ENCODE results near the gene ACBD3.

The ACBD3 gene

GRCh38 chr1:226135709-226136108 is 50.8 kb downstream of the ACBD3 start:
- Histone ChIP-seq H3K27me3 (ENCODE audit: insufficient read depth, low read length) (no peaks in the 10 kb centered on the region), H3K14ac (ENCODE audit: low read length) (no peak overlapping the region), H3K4me1 (ENCODE audit: control insufficient read depth in 1 of 2, insufficient read depth in 2 of 2, low read length in 2 of 2) (peaks cover 6 to 9% of the 10 kb centered on the region in 2 experiments), H4K12ac (ENCODE audit: low read depth, low read length) (no peak overlapping the region), H2AK5ac (ENCODE audit: low read length) (no peak overlapping the region), H4K8ac (ENCODE audit: low read depth, low read length) (no peak overlapping the region), H3K4me2 (ENCODE audit: low read length) (no peak overlapping the region), H2BK12ac (ENCODE audit: low read length) (no peak overlapping the region), H3K23ac (ENCODE audit: low read length) (no peak overlapping the region), H2BK5ac (ENCODE audit: low read depth, low read length, poor library complexity) (no peak overlapping the region), H2AFZ (ENCODE audit: insufficient read depth, low read length, poor library complexity) (no peak overlapping the region), H3K9ac (ENCODE audit: low read length) (no peak overlapping the region), H3K27ac (ENCODE audit: low read depth, low read length) (no peak overlapping the region), H3K4ac (ENCODE audit: low read depth, low read length) (no peak overlapping the region), H3K79me2 (ENCODE audit: control insufficient read depth, insufficient read depth, low read length, poor library complexity) (no peaks in the 10 kb centered on the region), H2BK120ac (ENCODE audit: insufficient read depth, low read length, poor library complexity) (no peak overlapping the region), H3K36me3 (ENCODE audit: control insufficient read depth in 1 of 2, insufficient read depth in 2 of 2, low read length in 2 of 2) (no peaks in the 10 kb centered on the region), H3K9me3 (ENCODE audit: insufficient read depth, low read depth, low read length) (peaks cover 2% of the 10 kb centered on the region), H3K18ac (ENCODE audit: low read length) (no peak overlapping the region), H3K4me3 (ENCODE audit: low read depth, low read length) (no peak overlapping the region), H4K91ac (ENCODE audit: low read depth, low read length) (no peak overlapping the region), H3K79me1 (ENCODE audit: low read length) (no peaks in the 10 kb centered on the region)
- DNase-seq, result no peak
- no CpG with 5 or more reads among the region's 14 CpGs for WGBS (ENCODE audit: extremely low coverage, insufficient coverage, insufficient read length)

- Histone ChIP-seq H3K14ac (ENCODE audit: low read length) (no peak overlapping the region), H3K79me1 (ENCODE audit: low read length) (no peaks in the 10 kb centered on the region), H3K79me2 (ENCODE audit: control insufficient read depth, insufficient read depth, low read length, poor library complexity) (no peaks in the 10 kb centered on the region), H2BK5ac (ENCODE audit: low read depth, low read length, poor library complexity) (no peak overlapping the region), H3K4me3 (ENCODE audit: low read depth, low read length) (no peak overlapping the region), H3K36me3 (ENCODE audit: control insufficient read depth in 1 of 2, insufficient read depth in 2 of 2, low read length in 2 of 2) (no peaks in the 10 kb centered on the region), H3K9ac (ENCODE audit: low read length) (no peak overlapping the region), H4K12ac (ENCODE audit: low read depth, low read length) (no peak overlapping the region), H2AK5ac (ENCODE audit: low read length) (no peak overlapping the region), H3K4me1 (ENCODE audit: control insufficient read depth in 1 of 2, insufficient read depth in 2 of 2, low read length in 2 of 2) (peaks cover 6 to 9% of the 10 kb centered on the region in 2 experiments), H3K4me2 (ENCODE audit: low read length) (no peak overlapping the region), H3K23ac (ENCODE audit: low read length) (no peak overlapping the region), H2AFZ (ENCODE audit: insufficient read depth, low read length, poor library complexity) (no peak overlapping the region), H4K91ac (ENCODE audit: low read depth, low read length) (no peak overlapping the region), H3K27me3 (ENCODE audit: insufficient read depth, low read length) (no peaks in the 10 kb centered on the region), H3K27ac (ENCODE audit: low read depth, low read length) (no peak overlapping the region), H3K4ac (ENCODE audit: low read depth, low read length) (no peak overlapping the region), H2BK12ac (ENCODE audit: low read length) (no peak overlapping the region), H3K9me3 (ENCODE audit: insufficient read depth, low read depth, low read length) (peaks cover 2% of the 10 kb centered on the region), H3K18ac (ENCODE audit: low read length) (no peak overlapping the region), H4K8ac (ENCODE audit: low read depth, low read length) (no peak overlapping the region), H2BK120ac (ENCODE audit: insufficient read depth, low read length, poor library complexity) (no peak overlapping the region)
- no CpG with 5 or more reads among the region's 21 CpGs for WGBS (ENCODE audit: extremely low coverage, insufficient coverage, insufficient read length)
- no peak for DNase-seq
Observed at GRCh38 chr1:226135059-226135651, 51.4 kb downstream of the ACBD3 start.

GRCh38 chr1:226134170-226135058 is 52.1 kb downstream of the ACBD3 start:
- Histone ChIP-seq H3K79me2 (ENCODE audit: control insufficient read depth, insufficient read depth, low read length, poor library complexity) (no peaks in the 10 kb centered on the region), H3K9ac (ENCODE audit: low read length) (no peak overlapping the region), H4K91ac (ENCODE audit: low read depth, low read length) (no peak overlapping the region), H2BK120ac (ENCODE audit: insufficient read depth, low read length, poor library complexity) (no peak overlapping the region), H3K27me3 (ENCODE audit: insufficient read depth, low read length) (no peaks in the 10 kb centered on the region), H2BK12ac (ENCODE audit: low read length) (no peak overlapping the region), H3K4me2 (ENCODE audit: low read length) (no peak overlapping the region), H3K36me3 (ENCODE audit: control insufficient read depth in 1 of 2, insufficient read depth in 2 of 2, low read length in 2 of 2) (no peaks in the 10 kb centered on the region), H3K27ac (ENCODE audit: low read depth, low read length) (no peak overlapping the region), H4K12ac (ENCODE audit: low read depth, low read length) (no peak overlapping the region), H3K4me1 (ENCODE audit: control insufficient read depth in 1 of 2, insufficient read depth in 2 of 2, low read length in 2 of 2) (peaks cover 6 to 9% of the 10 kb centered on the region in 2 experiments), H3K4ac (ENCODE audit: low read depth, low read length) (no peak overlapping the region), H3K18ac (ENCODE audit: low read length) (no peak overlapping the region), H3K14ac (ENCODE audit: low read length) (no peak overlapping the region), H2AK5ac (ENCODE audit: low read length) (no peak overlapping the region), H3K9me3 (ENCODE audit: insufficient read depth, low read depth, low read length) (peaks cover 2% of the 10 kb centered on the region), H4K8ac (ENCODE audit: low read depth, low read length) (no peak overlapping the region), H3K23ac (ENCODE audit: low read length) (no peak overlapping the region), H3K79me1 (ENCODE audit: low read length) (no peaks in the 10 kb centered on the region), H2BK5ac (ENCODE audit: low read depth, low read length, poor library complexity) (no peak overlapping the region), H3K4me3 (ENCODE audit: low read depth, low read length) (no peak overlapping the region), H2AFZ (ENCODE audit: insufficient read depth, low read length, poor library complexity) (no peak overlapping the region)
- no CpG with 5 or more reads among the region's 16 CpGs for WGBS (ENCODE audit: extremely low coverage, insufficient coverage, insufficient read length)
- no peak for DNase-seq

- no CpG with 5 or more reads among the region's 6 CpGs for WGBS (ENCODE audit: extremely low coverage, insufficient coverage, insufficient read length)
- DNase-seq, result no peak
- Histone ChIP-seq H3K4me1 (ENCODE audit: control insufficient read depth in 1 of 2, insufficient read depth in 2 of 2, low read length in 2 of 2) (peaks cover 9 to 11% of the 10 kb centered on the region in 2 experiments), H3K4me2 (ENCODE audit: low read length) (no peak overlapping the region), H3K79me1 (ENCODE audit: low read length) (no peaks in the 10 kb centered on the region), H3K14ac (ENCODE audit: low read length) (no peak overlapping the region), H3K79me2 (ENCODE audit: control insufficient read depth, insufficient read depth, low read length, poor library complexity) (no peaks in the 10 kb centered on the region), H3K4ac (ENCODE audit: low read depth, low read length) (no peak overlapping the region), H3K9me3 (ENCODE audit: insufficient read depth, low read depth, low read length) (peaks cover 2% of the 10 kb centered on the region), H3K36me3 (ENCODE audit: control insufficient read depth in 1 of 2, insufficient read depth in 2 of 2, low read length in 2 of 2) (no peaks in the 10 kb centered on the region), H2AFZ (ENCODE audit: insufficient read depth, low read length, poor library complexity) (no peak overlapping the region), H3K23ac (ENCODE audit: low read length) (no peak overlapping the region), H4K91ac (ENCODE audit: low read depth, low read length) (no peak overlapping the region), H3K4me3 (ENCODE audit: low read depth, low read length) (no peak overlapping the region), H3K9ac (ENCODE audit: low read length) (no peak overlapping the region), H3K18ac (ENCODE audit: low read length) (no peak overlapping the region), H4K12ac (ENCODE audit: low read depth, low read length) (no peak overlapping the region), H4K8ac (ENCODE audit: low read depth, low read length) (no peak overlapping the region), H2BK120ac (ENCODE audit: insufficient read depth, low read length, poor library complexity) (no peak overlapping the region), H2BK12ac (ENCODE audit: low read length) (no peak overlapping the region), H2BK5ac (ENCODE audit: low read depth, low read length, poor library complexity) (no peak overlapping the region), H3K27ac (ENCODE audit: low read depth, low read length) (no peak overlapping the region), H3K27me3 (ENCODE audit: insufficient read depth, low read length) (no peaks in the 10 kb centered on the region), H2AK5ac (ENCODE audit: low read length) (no peak overlapping the region)
Observed at GRCh38 chr1:226133504-226134123, 52.9 kb downstream of the ACBD3 start.

All from trophoblast cell (in vitro differentiated cells and primary cell).